HepG2 (cell line): ENCODE data around the gene TTLL8. TPM values are rescaled to one million over a fixed set of nuclear protein-coding genes. Genes with fewer than 3 reads are reported as not detected.

ENCODE experiments used
- ATAC-seq: fragments of 200-7000 bp; cut with Tn5 transposase; 3 replicates; pipeline ENCODE4 v1.9.1; 2020; ENCODE audit warnings: mild to moderate bottlenecking, moderate library complexity
- BruUV-seq: library from RNA; stranded (reverse); fragments of 400-500 nt; replicated peaks from 2 replicates; lab custom pipeline; 2021; lab: Mats Ljungman, UMichigan
- CTCF ChIA-PET: fragments of 300-600 bp; formaldehyde crosslinking; extraction: SDS; loops from one replicate; lab custom pipeline; 2021; ENCODE audit warnings: low total read pairs, inconsistent platforms, low intra/inter-chr PET ratio; lab: Yijun Ruan, JAX
- POLR2A ChIA-PET: fragments of 350-600 bp; sonication (Branson Sonifier 250); formaldehyde crosslinking; loops from one replicate; lab custom pipeline; 2020; ENCODE audit warnings: antibody characterized with exemption, inconsistent platforms; lab: Yijun Ruan, JAX
- DNase-seq: peaks from one replicate; pipeline ENCODE4 v3.0.0-alpha.2; 2015; ENCODE audit warnings: low spot score
- FAIRE-seq: peaks from 3 replicates; lab custom pipeline; 2011; peaks lifted over from hg19 to GRCh38; lab: Jason Lieb, UNC
- H2AFZ ChIP-seq: one replicate; pipeline ENCODE4 v1.6.1; 2011; ENCODE audit warnings: low read length, inconsistent platforms
- H3K27ac ChIP-seq: fragments of 300-600 bp; 3 replicates; pipeline ENCODE4 v1.8.0; 2011; ENCODE audit warnings: mixed run types, mild to moderate bottlenecking, mixed read lengths, low read length, inconsistent platforms; ENCODE audit not compliant: insufficient read depth; ENCODE audit errors: extremely low read length
- H3K27me3 ChIP-seq, 2 experiments: fragments of 200-600 bp in 1 of 2; 2 replicates in 1 of 2; 3 replicates in 1 of 2; pipeline versions ENCODE4 v1.6.0 to v1.8.0; 2011; ENCODE audit warnings: low read length in 2 of 2, mild to moderate bottlenecking in 2 of 2, moderate library complexity in 2 of 2, inconsistent platforms in 1 of 2; ENCODE audit not compliant: insufficient read depth in 2 of 2, control insufficient read depth in 1 of 2
- H3K36me3 ChIP-seq, 2 experiments: fragments of 200-600 bp in 1 of 2; replicated peaks in 1 of 2; 2 replicates in 1 of 2; 3 replicates in 1 of 2; pipeline versions ENCODE4 v1.5.1 to v1.8.0; 2011; ENCODE audit warnings: low read length in 2 of 2, inconsistent platforms in 1 of 2; ENCODE audit not compliant: insufficient read depth in 2 of 2, control insufficient read depth in 1 of 2
- H3K4me1 ChIP-seq: 2 replicates; pipeline ENCODE4 v1.5.1; 2012; ENCODE audit warnings: low read length, inconsistent platforms; ENCODE audit not compliant: insufficient read depth
- H3K4me2 ChIP-seq: 2 replicates; pipeline ENCODE4 v1.6.0; 2011; ENCODE audit warnings: low read depth, low read length, inconsistent platforms
- H3K4me3 ChIP-seq, 3 experiments: fragments of 200-600 bp in 1 of 3; sonication (generic), shearing (Covaris generic) in 1 of 3; replicated peaks in 1 of 3; 2 replicates each; pipeline ENCODE4 v1.5.1; 2011 to 2016; ENCODE audit warnings: low read length in 3 of 3, inconsistent platforms in 2 of 3, low read depth in 2 of 3, mild to moderate bottlenecking in 2 of 3, control low read depth in 1 of 3, mixed read lengths in 1 of 3; ENCODE audit not compliant: insufficient read depth in 1 of 3
- H3K79me2 ChIP-seq: one replicate; pipeline ENCODE4 v1.6.1; 2011; ENCODE audit warnings: low read length, inconsistent platforms; ENCODE audit not compliant: insufficient read depth
- H3K9ac ChIP-seq: 2 replicates; pipeline ENCODE4 v1.6.0; 2011; ENCODE audit warnings: mild to moderate bottlenecking, low read depth, low read length, inconsistent platforms; ENCODE audit not compliant: insufficient read depth
- H3K9me3 ChIP-seq: 2 replicates; pipeline ENCODE4 v1.5.1; 2012; ENCODE audit warnings: mild to moderate bottlenecking, low read length
- H4K20me1 ChIP-seq: 2 replicates; pipeline ENCODE4 v1.6.0; 2011; ENCODE audit warnings: inconsistent platforms, mild to moderate bottlenecking, low read length, moderate library complexity; ENCODE audit not compliant: insufficient read depth
- BCLAF1 ChIP-seq: fragments of 450-650 bp; IDR thresholded peaks from 2 replicates; pipeline ENCODE4 v1.6.1; 2017; ENCODE audit warnings: mild to moderate bottlenecking
- DNMT3B ChIP-seq: conservative IDR thresholded peaks from 2 replicates; pipeline ENCODE4 v1.6.1; 2016; ENCODE audit warnings: missing biosample characterization, control low read depth
- HES4 ChIP-seq: sonication (generic); formaldehyde crosslinking; IDR thresholded peaks from 2 replicates; pipeline ENCODE4 v1.9.0; 2021; ENCODE audit warnings: mild to moderate bottlenecking, missing genetic modification reagents, borderline replicate concordance
- NAIF1 ChIP-seq: sonication (generic); formaldehyde crosslinking; IDR thresholded peaks from 2 replicates; pipeline ENCODE4 v1.5.0; 2020; ENCODE audit warnings: mild to moderate bottlenecking, missing genetic modification reagents, borderline replicate concordance
- NCOA5 ChIP-seq: sonication (generic); formaldehyde crosslinking; IDR thresholded peaks from 2 replicates; pipeline ENCODE4 v1.4.0; 2020; ENCODE audit warnings: missing genetic modification reagents
- RNF2 ChIP-seq: fragments of 450-650 bp; conservative IDR thresholded peaks from 2 replicates; pipeline ENCODE4 v1.6.1; 2016; ENCODE audit warnings: low read depth
- ZFP36 ChIP-seq: fragments of 150-350 bp; IDR thresholded peaks from 2 replicates; pipeline ENCODE4 v1.6.1; 2018; ENCODE audit warnings: borderline replicate concordance, low read length, low read depth; ENCODE audit not compliant: partially characterized antibody
- ZNF337 ChIP-seq: sonication (generic); formaldehyde crosslinking; IDR thresholded peaks from 2 replicates; pipeline ENCODE4 v1.5.1; 2020; ENCODE audit warnings: missing genetic modification reagents, low read depth, mild to moderate bottlenecking, borderline replicate concordance
- ZNF781 ChIP-seq: sonication (generic); formaldehyde crosslinking; IDR thresholded peaks from 2 replicates; pipeline ENCODE4 v1.5.1; 2020; ENCODE audit warnings: borderline replicate concordance, mild to moderate bottlenecking, missing genetic modification reagents; ENCODE audit errors: not compliant biosample characterization
- ZNF850 ChIP-seq: sonication (generic); formaldehyde crosslinking; conservative IDR thresholded peaks from 2 replicates; pipeline ENCODE4 v1.9.0; 2021; ENCODE audit warnings: mild to moderate bottlenecking, missing genetic modification reagents
- ZSCAN22 ChIP-seq: sonication (generic); formaldehyde crosslinking; IDR thresholded peaks from 2 replicates; pipeline ENCODE4 v1.4.0; 2020; ENCODE audit warnings: mild to moderate bottlenecking, missing genetic modification reagents
- WGBS: methylation state at CpG from one replicate; pipeline ENCODE4 v1.1.6; 2017; ENCODE audit warnings: low lambda C conversion rate; 5-methylcytosine and 5-hydroxymethylcytosine counted together
- in situ Hi-C: cut with HindIII; loops from 2 replicates; pipeline ENCODE4 v1.10.0; 2017; ENCODE audit warnings: low pct_unique_long_range_greater_than_20kb; ENCODE audit not compliant: extremely low pct_ligation_motif_present
- intact Hi-C: fragments of 100-400 bp; cut with micrococcal nuclease; formaldehyde crosslinking; loops from one replicate; pipeline ENCODE4 v1.10.0; 2022; ENCODE audit not compliant: unreplicated experiment
- polyA plus RNA-seq, 8 experiments: library from polyadenylated mRNA; depleted of rRNA in 3 of 8; stranded (reverse) in 7 of 8; unstranded in 1 of 8; fragments of >200 nt; fragmentation: Illumina TruSeq in 4 of 8; extraction: Trizol in 4 of 8; gene quantifications; 2 replicates each; pipeline versions ENCODE4 v1.2.1 to v1.2.3, GENCODE V29; 2011 to 2016; ENCODE audit warnings: low read depth in 4 of 8, missing spikeins in 1 of 8, mixed read lengths in 1 of 8; ENCODE audit not compliant: insufficient read depth in 1 of 8
- total RNA-seq, 5 experiments: library from RNA; depleted of rRNA; stranded (reverse); fragments of >200 nt; fragmentation: Illumina TruSeq; extraction: Trizol; gene quantifications; 2 replicates each; pipeline ENCODE4 v1.2.3, GENCODE V29; 2016; ENCODE audit warnings: low read depth in 1 of 5

Gene TTLL8
- total and polyA plus RNA-seq, 2 of the 13 experiments (the other 11 are each of a cell fraction or from before 2014, with no cell fraction given), result not detected

- H3K4me2 ChIP-seq, result no peak overlapping the region
- peaks cover 7 to 42% of the 10 kb centered on the region in 2 experiments; a peak in 4 of 5 replicates for H3K27me3 ChIP-seq
- no peak overlapping the region for H3K4me3 ChIP-seq
- H3K79me2 ChIP-seq, result no peaks in the 10 kb centered on the region
- H3K9ac ChIP-seq, result no peak overlapping the region
- CTCF ChIA-PET, result no interaction called here
- 23% methylated on average over 15 of the region's 15 CpGs for WGBS
- DNase-seq (no peak), ATAC-seq (no peak), FAIRE-seq (no peak)
- H4K20me1 ChIP-seq, result no peaks in the 10 kb centered on the region
- H3K36me3 ChIP-seq, result no peaks in the 10 kb centered on the region
- in situ Hi-C loops, result no loop called here
- no peaks in the 10 kb centered on the region for H3K9me3 ChIP-seq
- no peak overlapping the region for H2AFZ ChIP-seq
- H3K27ac ChIP-seq, result no peak overlapping the region
- POLR2A ChIA-PET, result no interaction called here
- no TSS peak for BruUV-seq
- TF ChIP-seq ZNF781 (CRISPR knock-in tag) (no peak), RNF2 (no peak), ZSCAN22 (CRISPR knock-in tag) (peak; percentile 95), HES4 (CRISPR knock-in tag) (no peak), NCOA5 (CRISPR knock-in tag) (no peak), ZNF850 (CRISPR knock-in tag) (no peak), ZFP36 (peak; percentile 21)
- H3K4me1 ChIP-seq, result no peaks in the 10 kb centered on the region
- intact Hi-C loops, result no loop called here
Observed at GRCh38 chr22:50020606-50021005, 37.5 kb downstream of the TTLL8 start.

- Histone ChIP-seq H3K36me3 (no peaks in the 10 kb centered on the region), H3K9ac (no peak overlapping the region), H3K79me2 (no peaks in the 10 kb centered on the region), H2AFZ (no peak overlapping the region), H3K4me3 (no peak overlapping the region), H3K4me2 (no peak overlapping the region), H3K27me3 (peaks cover 8 to 39% of the 10 kb centered on the region in 2 experiments; a peak in 4 of 5 replicates), H3K4me1 (no peaks in the 10 kb centered on the region), H3K27ac (no peak overlapping the region), H4K20me1 (no peaks in the 10 kb centered on the region), H3K9me3 (no peaks in the 10 kb centered on the region)
- ChIA-PET POLR2A (no interaction called here), CTCF (no interaction called here)
- no peak for TF ChIP-seq BCLAF1
- TF ChIP-seq NAIF1, result no peak
- no peak for TF ChIP-seq ZNF337 (CRISPR knock-in tag)
- TF ChIP-seq DNMT3B (CRISPR knock-in tag), result no peak
- DNase-seq, result no peak
- in situ Hi-C loops, result no loop called here
- no peak for FAIRE-seq
- no TSS peak for BruUV-seq
- 0% methylated on average over 1 of the region's 3 CpGs for WGBS
- ATAC-seq, result no peak
- intact Hi-C loops, result no loop called here
Observed at GRCh38 chr22:50019316-50019715, 38.8 kb downstream of the TTLL8 start.
